GM12878 (cell line): ENCODE results near the gene KCNJ13. TPM values are rescaled to one million over a fixed set of nuclear protein-coding genes. Genes with fewer than 3 reads are reported as not detected.

Experiments used
- ATAC-seq: fragments of 200-7000 bp; cut with Tn5 transposase; 3 replicates; pipeline ENCODE4 v1.9.1; 2020; ENCODE audit warnings: mild to moderate bottlenecking, moderate library complexity
- BruUV-seq: library from RNA; stranded (reverse); fragments of 400-500 nt; replicated peaks from 2 replicates; lab custom pipeline; 2021; lab: Mats Ljungman, UMichigan
- CTCF ChIA-PET: fragments of 300-600 bp; sonication (Branson Sonifier 250); formaldehyde crosslinking; extraction: SDS; loops from one replicate; lab custom pipeline; 2021; ENCODE audit warnings: inconsistent platforms; lab: Yijun Ruan, JAX
- POLR2A ChIA-PET: fragments of 350-600 bp; formaldehyde crosslinking; extraction: SDS; loops from one replicate; lab custom pipeline; 2021; ENCODE audit warnings: inconsistent platforms; lab: Charles Lee
- RAD21 ChIA-PET: fragments of 300-600 bp; sonication (Branson Sonifier 250); formaldehyde crosslinking; loops from one replicate; lab custom pipeline; 2023; ENCODE audit warnings: antibody characterized with exemption; ENCODE audit not compliant: unreplicated experiment; lab: Charles Lee
- SMC1A ChIA-PET: fragments of 300-600 bp; sonication (Branson Sonifier 250); formaldehyde crosslinking; loops from one replicate; lab custom pipeline; 2023; ENCODE audit not compliant: unreplicated experiment, uncharacterized antibody; lab: Charles Lee
- DNase-seq: peaks from one replicate; pipeline ENCODE4 v3.0.0-alpha.2; 2011; ENCODE audit warnings: low read depth, low spot score
- FAIRE-seq: peaks from 3 replicates; lab custom pipeline; 2011; peaks lifted over from hg19 to GRCh38; lab: Jason Lieb, UNC
- H2AFZ ChIP-seq: 2 replicates; pipeline ENCODE4 v1.6.0; 2011; ENCODE audit warnings: low read depth, low read length, control low read depth; ENCODE audit not compliant: control insufficient read depth
- H3K27ac ChIP-seq: 2 replicates; pipeline ENCODE4 v1.5.1; 2011; ENCODE audit warnings: control low read depth; ENCODE audit not compliant: control insufficient read depth, insufficient read depth
- H3K27me3 ChIP-seq, 2 experiments: replicated peaks in 1 of 2; 2 replicates each; pipeline versions ENCODE4 v1.6.0 to v1.6.1; 2011; ENCODE audit warnings: low read length in 1 of 2; ENCODE audit not compliant: control insufficient read depth in 2 of 2, insufficient read depth in 2 of 2
- H3K36me3 ChIP-seq, 2 experiments: 2 replicates each; pipeline ENCODE4 v1.5.1; 2011; ENCODE audit warnings: low read length in 1 of 2; ENCODE audit not compliant: control insufficient read depth in 2 of 2, insufficient read depth in 2 of 2
- H3K4me1 ChIP-seq: 2 replicates; pipeline ENCODE4 v1.6.1; 2011; ENCODE audit warnings: mild to moderate bottlenecking, low read length, moderate library complexity, mixed read lengths; ENCODE audit not compliant: control insufficient read depth, insufficient read depth
- H3K4me2 ChIP-seq: 2 replicates; pipeline ENCODE4 v1.6.0; 2011; ENCODE audit warnings: control low read depth; ENCODE audit not compliant: control insufficient read depth, insufficient read depth
- H3K4me3 ChIP-seq: fragments of 200-600 bp; sonication (generic); 2 replicates; pipeline ENCODE4 v1.5.1; 2016
- H3K79me2 ChIP-seq: 2 replicates; pipeline ENCODE4 v1.6.0; 2011; ENCODE audit warnings: low read length; ENCODE audit not compliant: control insufficient read depth, insufficient read depth
- H3K9ac ChIP-seq: 2 replicates; pipeline ENCODE4 v1.8.0; 2011; ENCODE audit warnings: low read length, control low read depth, mixed read lengths; ENCODE audit not compliant: control insufficient read depth, insufficient read depth
- H3K9me3 ChIP-seq: replicated peaks from 3 replicates; pipeline ENCODE4 v1.5.1; 2011; ENCODE audit warnings: mild to moderate bottlenecking, low read length; ENCODE audit not compliant: control insufficient read depth, insufficient read depth
- H4K20me1 ChIP-seq: 2 replicates; pipeline ENCODE4 v1.6.0; 2011; ENCODE audit not compliant: control insufficient read depth, insufficient read depth
- CREB1 ChIP-seq: IDR thresholded peaks from 2 replicates; pipeline ENCODE4 v1.6.1; 2012; ENCODE audit warnings: low read depth, mild to moderate bottlenecking, inconsistent platforms
- ETV6 ChIP-seq, 2 experiments: fragments of 450-650 bp in 1 of 2; IDR thresholded peaks in 1 of 2; conservative IDR thresholded peaks in 1 of 2; 2 replicates each; pipeline ENCODE4 v1.6.1; 2014; ENCODE audit warnings: antibody characterized with exemption in 1 of 2, borderline replicate concordance in 1 of 2, low read depth in 1 of 2, mild to moderate bottlenecking in 1 of 2, moderate library complexity in 1 of 2
- FOXK2 ChIP-seq: fragments of 450-650 bp; IDR thresholded peaks from 2 replicates; pipeline ENCODE4 v1.6.1; 2017; ENCODE audit warnings: mild to moderate bottlenecking, moderate library complexity
- HDGF ChIP-seq: fragments of 450-650 bp; IDR thresholded peaks from 2 replicates; pipeline ENCODE4 v1.6.1; 2016; ENCODE audit warnings: antibody characterized with exemption
- KAT2A ChIP-seq: conservative IDR thresholded peaks from 2 replicates; pipeline ENCODE4 v1.6.1; 2011; ENCODE audit warnings: low read depth, low read length; ENCODE audit not compliant: control insufficient read depth
- MTA3 ChIP-seq: IDR thresholded peaks from 2 replicates; pipeline ENCODE4 v1.6.1; 2012; ENCODE audit warnings: low read length, inconsistent platforms, borderline replicate concordance
- NR2F1 ChIP-seq: fragments of 450-650 bp; conservative IDR thresholded peaks from 2 replicates; pipeline ENCODE4 v1.6.1; 2017; ENCODE audit warnings: mild to moderate bottlenecking
- TCF3 ChIP-seq: IDR thresholded peaks from 2 replicates; pipeline ENCODE4 v1.6.1; 2012; ENCODE audit warnings: low read depth, mild to moderate bottlenecking, low read length, borderline replicate concordance; ENCODE audit not compliant: insufficient read depth
- TCF7 ChIP-seq: IDR thresholded peaks from 2 replicates; pipeline ENCODE4 v1.6.1; 2014; ENCODE audit warnings: antibody characterized with exemption, borderline replicate concordance
- YY1 ChIP-seq: IDR thresholded peaks from 2 replicates; pipeline ENCODE4 v1.6.1; 2011; ENCODE audit warnings: low read depth, mild to moderate bottlenecking, low read length
- ZBED1 ChIP-seq: IDR thresholded peaks from 2 replicates; pipeline ENCODE4 v1.6.1; 2016; ENCODE audit warnings: borderline replicate concordance
- ZNF622 ChIP-seq: fragments of 450-650 bp; IDR thresholded peaks from 2 replicates; pipeline ENCODE4 v1.6.1; 2017; ENCODE audit warnings: mild to moderate bottlenecking, inconsistent platforms
- in situ Hi-C: fragments of 300-500 bp; cut with MboI; formaldehyde crosslinking; loops from 9 replicates; pipeline ENCODE4 v1.14.3; 2018; ENCODE audit warnings: mixed read lengths
- intact Hi-C: fragments of 100-400 bp; cut with micrococcal nuclease; formaldehyde crosslinking; loops from one replicate; pipeline ENCODE4 v1.14.2; 2022; ENCODE audit not compliant: unreplicated experiment
- polyA plus RNA-seq, 11 experiments: library from polyadenylated mRNA; depleted of rRNA in 4 of 11; unstranded in 6 of 11; stranded (reverse) in 5 of 11; fragments of >200 nt; fragmentation: Nextera tagmentation in 4 of 11; fragmentation: Illumina TruSeq in 1 of 11; extraction: Ambion mirVana in 4 of 11; extraction: Trizol in 1 of 11; gene quantifications; 1 replicate in 1 of 11; 2 replicates in 10 of 11; pipeline versions ENCODE4 v1.2.1 to v1.2.3, GENCODE V29; 2011 to 2016; ENCODE audit warnings: inconsistent platforms in 2 of 11, missing spikeins in 2 of 11, low read depth in 1 of 11
- total RNA-seq, 4 experiments: library from RNA; depleted of rRNA in 3 of 4; stranded (reverse); fragments of >200 nt in 3 of 4; fragmentation: Illumina TruSeq in 1 of 4; extraction: Trizol in 1 of 4; gene quantifications; 2 replicates each; pipeline versions ENCODE4 v1.2.1 to v1.2.3, GENCODE V29; 2013 to 2021
- TF ChIP-seq, protein P1 (sequence below): fragments of 450-650 bp; formaldehyde crosslinking; IDR thresholded peaks from 2 replicates; pipeline ENCODE4 v1.4.0; 2022; ENCODE audit warnings: mild to moderate bottlenecking, moderate library complexity
- TF ChIP-seq, protein P2 (sequence below): IDR thresholded peaks from 2 replicates; pipeline ENCODE4 v1.6.1; 2012; ENCODE audit warnings: mild to moderate bottlenecking, low read depth, low read length
- TF ChIP-seq, protein P3 (sequence below): fragments of 450-650 bp; formaldehyde crosslinking; IDR thresholded peaks from 2 replicates; pipeline ENCODE4 v1.4.0; 2020; ENCODE audit warnings: mild to moderate bottlenecking, moderate library complexity

Gene KCNJ13
- total and polyA plus RNA-seq, 10 of the 15 experiments (the other 5 are each of a cell fraction or from before 2014, with no cell fraction given) = 0.24 to 0.68 (median 0.29) TPM; not detected in 7

DNA sequence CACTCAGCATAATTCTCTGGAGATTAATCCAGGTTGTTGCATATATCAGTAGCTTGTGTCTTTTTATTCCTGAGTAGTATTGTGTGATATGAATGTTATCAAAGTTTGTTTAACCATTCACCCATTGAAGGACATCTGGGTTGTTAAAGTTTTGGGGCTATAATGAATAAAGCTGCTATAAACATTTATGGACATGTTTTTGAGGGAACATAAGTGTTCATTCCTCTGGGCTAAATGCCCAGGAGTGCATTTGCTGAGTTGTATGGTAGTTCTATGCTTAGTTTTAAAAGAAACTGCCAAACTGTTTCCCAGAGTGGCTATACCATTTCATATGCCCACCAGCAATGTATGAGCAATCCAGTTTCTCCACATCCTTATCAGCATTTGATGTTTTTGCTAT, 21.8 kb upstream of the KCNJ13 start:
- no peaks in the 10 kb centered on the region for H3K27me3 ChIP-seq
- FAIRE-seq (no peak), DNase-seq (no peak), ATAC-seq (no peak)
- no peaks in the 10 kb centered on the region for H3K79me2 ChIP-seq
- H2AFZ ChIP-seq = no peak overlapping the region
- H4K20me1 ChIP-seq = no peaks in the 10 kb centered on the region
- ChIA-PET SMC1A (interaction anchor here (1.2 kb wide), 1 partner anchor 10 kb away, joined by 5 read pairs; no protein-coding TSS in a partner anchor), POLR2A (interaction anchor here (0.6 kb wide), 1 partner anchor 33 kb away, joined by 3 read pairs; no protein-coding TSS in a partner anchor), RAD21 (interaction anchor here (0.6 to 0.7 kb wide), 2 partner anchors 1125 to 1747 kb away, joined by 3 read pairs; no protein-coding TSS in a partner anchor), CTCF (interaction anchor here (1.2 to 1.6 kb wide), 2 partner anchors 8 to 39 kb away, joined by 3 to 4 read pairs; no protein-coding TSS in a partner anchor)
- in situ Hi-C loops (no loop called here), intact Hi-C loops (no loop called here)
- H3K4me3 ChIP-seq = no peak overlapping the region
- no peak overlapping the region for H3K27ac ChIP-seq
- BruUV-seq = no TSS peak
- H3K4me2 ChIP-seq = no peak overlapping the region
- peaks cover 1 to 25% of the 10 kb centered on the region in 2 experiments for H3K36me3 ChIP-seq
- no peak overlapping the region for H3K9ac ChIP-seq
- peaks cover 2% of the 10 kb centered on the region; the same call in 2 of the 3 replicates for H3K9me3 ChIP-seq
- H3K4me1 ChIP-seq = no peaks in the 10 kb centered on the region
- TF ChIP-seq KAT2A (no peak), FOXK2 (no peak), MTA3 (no peak), HDGF (no peak), ZBED1 (no peak), ETV6 (conservative IDR thresholded peaks at IDR 0.05 in 1 of 2, IDR thresholded peaks at IDR 0.05 in 1 of 2; ENCODE audit: borderline replicate concordance in 1 of 2, low read depth in 1 of 2) (no peak), ZNF622 (no peak), TCF7 (no peak), NR2F1 (no peak), TCF3 (no peak), YY1 (no peak), CREB1 (no peak)
- TF ChIP-seq, protein P1, sequence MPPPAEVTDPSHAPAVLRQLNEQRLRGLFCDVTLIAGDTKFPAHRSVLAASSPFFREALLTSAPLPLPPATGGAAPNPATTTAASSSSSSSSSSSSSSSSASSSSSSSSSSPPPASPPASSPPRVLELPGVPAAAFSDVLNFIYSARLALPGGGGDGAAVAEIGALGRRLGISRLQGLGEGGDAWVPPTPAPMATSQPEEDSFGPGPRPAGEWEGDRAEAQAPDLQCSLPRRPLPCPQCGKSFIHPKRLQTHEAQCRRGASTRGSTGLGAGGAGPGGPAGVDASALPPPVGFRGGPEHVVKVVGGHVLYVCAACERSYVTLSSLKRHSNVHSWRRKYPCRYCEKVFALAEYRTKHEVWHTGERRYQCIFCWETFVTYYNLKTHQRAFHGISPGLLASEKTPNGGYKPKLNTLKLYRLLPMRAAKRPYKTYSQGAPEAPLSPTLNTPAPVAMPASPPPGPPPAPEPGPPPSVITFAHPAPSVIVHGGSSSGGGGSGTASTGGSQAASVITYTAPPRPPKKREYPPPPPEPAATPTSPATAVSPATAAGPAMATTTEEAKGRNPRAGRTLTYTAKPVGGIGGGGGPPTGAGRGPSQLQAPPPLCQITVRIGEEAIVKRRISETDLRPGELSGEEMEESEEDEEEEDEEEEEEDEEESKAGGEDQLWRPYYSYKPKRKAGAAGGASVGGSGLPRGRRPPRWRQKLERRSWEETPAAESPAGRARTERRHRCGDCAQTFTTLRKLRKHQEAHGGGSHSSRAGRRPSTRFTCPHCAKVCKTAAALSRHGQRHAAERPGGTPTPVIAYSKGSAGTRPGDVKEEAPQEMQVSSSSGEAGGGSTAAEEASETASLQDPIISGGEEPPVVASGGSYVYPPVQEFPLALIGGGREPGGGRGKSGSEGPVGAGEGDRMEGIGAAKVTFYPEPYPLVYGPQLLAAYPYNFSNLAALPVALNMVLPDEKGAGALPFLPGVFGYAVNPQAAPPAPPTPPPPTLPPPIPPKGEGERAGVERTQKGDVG (CRISPR knock-in tag) = no peak
- TF ChIP-seq, protein P2, sequence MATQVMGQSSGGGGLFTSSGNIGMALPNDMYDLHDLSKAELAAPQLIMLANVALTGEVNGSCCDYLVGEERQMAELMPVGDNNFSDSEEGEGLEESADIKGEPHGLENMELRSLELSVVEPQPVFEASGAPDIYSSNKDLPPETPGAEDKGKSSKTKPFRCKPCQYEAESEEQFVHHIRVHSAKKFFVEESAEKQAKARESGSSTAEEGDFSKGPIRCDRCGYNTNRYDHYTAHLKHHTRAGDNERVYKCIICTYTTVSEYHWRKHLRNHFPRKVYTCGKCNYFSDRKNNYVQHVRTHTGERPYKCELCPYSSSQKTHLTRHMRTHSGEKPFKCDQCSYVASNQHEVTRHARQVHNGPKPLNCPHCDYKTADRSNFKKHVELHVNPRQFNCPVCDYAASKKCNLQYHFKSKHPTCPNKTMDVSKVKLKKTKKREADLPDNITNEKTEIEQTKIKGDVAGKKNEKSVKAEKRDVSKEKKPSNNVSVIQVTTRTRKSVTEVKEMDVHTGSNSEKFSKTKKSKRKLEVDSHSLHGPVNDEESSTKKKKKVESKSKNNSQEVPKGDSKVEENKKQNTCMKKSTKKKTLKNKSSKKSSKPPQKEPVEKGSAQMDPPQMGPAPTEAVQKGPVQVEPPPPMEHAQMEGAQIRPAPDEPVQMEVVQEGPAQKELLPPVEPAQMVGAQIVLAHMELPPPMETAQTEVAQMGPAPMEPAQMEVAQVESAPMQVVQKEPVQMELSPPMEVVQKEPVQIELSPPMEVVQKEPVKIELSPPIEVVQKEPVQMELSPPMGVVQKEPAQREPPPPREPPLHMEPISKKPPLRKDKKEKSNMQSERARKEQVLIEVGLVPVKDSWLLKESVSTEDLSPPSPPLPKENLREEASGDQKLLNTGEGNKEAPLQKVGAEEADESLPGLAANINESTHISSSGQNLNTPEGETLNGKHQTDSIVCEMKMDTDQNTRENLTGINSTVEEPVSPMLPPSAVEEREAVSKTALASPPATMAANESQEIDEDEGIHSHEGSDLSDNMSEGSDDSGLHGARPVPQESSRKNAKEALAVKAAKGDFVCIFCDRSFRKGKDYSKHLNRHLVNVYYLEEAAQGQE = no peak
- TF ChIP-seq, protein P3, sequence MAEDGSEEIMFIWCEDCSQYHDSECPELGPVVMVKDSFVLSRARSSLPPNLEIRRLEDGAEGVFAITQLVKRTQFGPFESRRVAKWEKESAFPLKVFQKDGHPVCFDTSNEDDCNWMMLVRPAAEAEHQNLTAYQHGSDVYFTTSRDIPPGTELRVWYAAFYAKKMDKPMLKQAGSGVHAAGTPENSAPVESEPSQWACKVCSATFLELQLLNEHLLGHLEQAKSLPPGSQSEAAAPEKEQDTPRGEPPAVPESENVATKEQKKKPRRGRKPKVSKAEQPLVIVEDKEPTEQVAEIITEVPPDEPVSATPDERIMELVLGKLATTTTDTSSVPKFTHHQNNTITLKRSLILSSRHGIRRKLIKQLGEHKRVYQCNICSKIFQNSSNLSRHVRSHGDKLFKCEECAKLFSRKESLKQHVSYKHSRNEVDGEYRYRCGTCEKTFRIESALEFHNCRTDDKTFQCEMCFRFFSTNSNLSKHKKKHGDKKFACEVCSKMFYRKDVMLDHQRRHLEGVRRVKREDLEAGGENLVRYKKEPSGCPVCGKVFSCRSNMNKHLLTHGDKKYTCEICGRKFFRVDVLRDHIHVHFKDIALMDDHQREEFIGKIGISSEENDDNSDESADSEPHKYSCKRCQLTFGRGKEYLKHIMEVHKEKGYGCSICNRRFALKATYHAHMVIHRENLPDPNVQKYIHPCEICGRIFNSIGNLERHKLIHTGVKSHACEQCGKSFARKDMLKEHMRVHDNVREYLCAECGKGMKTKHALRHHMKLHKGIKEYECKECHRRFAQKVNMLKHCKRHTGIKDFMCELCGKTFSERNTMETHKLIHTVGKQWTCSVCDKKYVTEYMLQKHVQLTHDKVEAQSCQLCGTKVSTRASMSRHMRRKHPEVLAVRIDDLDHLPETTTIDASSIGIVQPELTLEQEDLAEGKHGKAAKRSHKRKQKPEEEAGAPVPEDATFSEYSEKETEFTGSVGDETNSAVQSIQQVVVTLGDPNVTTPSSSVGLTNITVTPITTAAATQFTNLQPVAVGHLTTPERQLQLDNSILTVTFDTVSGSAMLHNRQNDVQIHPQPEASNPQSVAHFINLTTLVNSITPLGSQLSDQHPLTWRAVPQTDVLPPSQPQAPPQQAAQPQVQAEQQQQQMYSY (CRISPR knock-in tag) = no peak
